HepG2 (cell line): ENCODE results near the gene WDR18. TPM values are rescaled to one million over a fixed set of nuclear protein-coding genes. Genes with fewer than 3 reads are reported as not detected.
A peak's percentile ranks its signal among the peaks of the same experiment; 100 is the strongest.

Source experiments
- ATAC-seq: fragments of 200-7000 bp; cut with Tn5 transposase; 3 replicates; pipeline ENCODE4 v1.9.1; 2020; ENCODE audit warnings: mild to moderate bottlenecking, moderate library complexity
- BruUV-seq: library from RNA; stranded (reverse); fragments of 400-500 nt; replicated peaks from 2 replicates; lab custom pipeline; 2021; lab: Mats Ljungman, UMichigan
- CTCF ChIA-PET: fragments of 300-600 bp; formaldehyde crosslinking; extraction: SDS; loops from one replicate; lab custom pipeline; 2021; ENCODE audit warnings: low total read pairs, inconsistent platforms, low intra/inter-chr PET ratio; lab: Yijun Ruan, JAX
- POLR2A ChIA-PET: fragments of 350-600 bp; sonication (Branson Sonifier 250); formaldehyde crosslinking; loops from one replicate; lab custom pipeline; 2020; ENCODE audit warnings: antibody characterized with exemption, inconsistent platforms; lab: Yijun Ruan, JAX
- DNase-seq: peaks from one replicate; pipeline ENCODE4 v3.0.0-alpha.2; 2015; ENCODE audit warnings: low spot score
- FAIRE-seq: peaks from 3 replicates; lab custom pipeline; 2011; peaks lifted over from hg19 to GRCh38; lab: Jason Lieb, UNC
- H2AFZ ChIP-seq: one replicate; pipeline ENCODE4 v1.6.1; 2011; ENCODE audit warnings: low read length, inconsistent platforms
- H3K27ac ChIP-seq: fragments of 300-600 bp; 3 replicates; pipeline ENCODE4 v1.8.0; 2011; ENCODE audit warnings: mixed run types, mild to moderate bottlenecking, mixed read lengths, low read length, inconsistent platforms; ENCODE audit not compliant: insufficient read depth; ENCODE audit errors: extremely low read length
- H3K27me3 ChIP-seq, 2 experiments: fragments of 200-600 bp in 1 of 2; 2 replicates in 1 of 2; 3 replicates in 1 of 2; pipeline versions ENCODE4 v1.6.0 to v1.8.0; 2011; ENCODE audit warnings: low read length in 2 of 2, mild to moderate bottlenecking in 2 of 2, moderate library complexity in 2 of 2, inconsistent platforms in 1 of 2; ENCODE audit not compliant: insufficient read depth in 2 of 2, control insufficient read depth in 1 of 2
- H3K36me3 ChIP-seq, 2 experiments: fragments of 200-600 bp in 1 of 2; replicated peaks in 1 of 2; 2 replicates in 1 of 2; 3 replicates in 1 of 2; pipeline versions ENCODE4 v1.5.1 to v1.8.0; 2011; ENCODE audit warnings: low read length in 2 of 2, inconsistent platforms in 1 of 2; ENCODE audit not compliant: insufficient read depth in 2 of 2, control insufficient read depth in 1 of 2
- H3K4me1 ChIP-seq: 2 replicates; pipeline ENCODE4 v1.5.1; 2012; ENCODE audit warnings: low read length, inconsistent platforms; ENCODE audit not compliant: insufficient read depth
- H3K4me2 ChIP-seq: 2 replicates; pipeline ENCODE4 v1.6.0; 2011; ENCODE audit warnings: low read depth, low read length, inconsistent platforms
- H3K4me3 ChIP-seq, 3 experiments: fragments of 200-600 bp in 1 of 3; sonication (generic), shearing (Covaris generic) in 1 of 3; replicated peaks in 1 of 3; 2 replicates each; pipeline ENCODE4 v1.5.1; 2011 to 2016; ENCODE audit warnings: low read length in 3 of 3, inconsistent platforms in 2 of 3, low read depth in 2 of 3, mild to moderate bottlenecking in 2 of 3, control low read depth in 1 of 3, mixed read lengths in 1 of 3; ENCODE audit not compliant: insufficient read depth in 1 of 3
- H3K79me2 ChIP-seq: one replicate; pipeline ENCODE4 v1.6.1; 2011; ENCODE audit warnings: low read length, inconsistent platforms; ENCODE audit not compliant: insufficient read depth
- H3K9ac ChIP-seq: 2 replicates; pipeline ENCODE4 v1.6.0; 2011; ENCODE audit warnings: mild to moderate bottlenecking, low read depth, low read length, inconsistent platforms; ENCODE audit not compliant: insufficient read depth
- H3K9me3 ChIP-seq: 2 replicates; pipeline ENCODE4 v1.5.1; 2012; ENCODE audit warnings: mild to moderate bottlenecking, low read length
- H4K20me1 ChIP-seq: 2 replicates; pipeline ENCODE4 v1.6.0; 2011; ENCODE audit warnings: inconsistent platforms, mild to moderate bottlenecking, low read length, moderate library complexity; ENCODE audit not compliant: insufficient read depth
- AKAP8 ChIP-seq: sonication (generic); formaldehyde crosslinking; IDR thresholded peaks from 2 replicates; pipeline ENCODE4 v1.5.1; 2020; ENCODE audit warnings: mild to moderate bottlenecking, missing genetic modification reagents
- ARID2 ChIP-seq: sonication (generic); formaldehyde crosslinking; IDR thresholded peaks from 2 replicates; pipeline ENCODE4 v1.8.1; 2022; ENCODE audit warnings: mild to moderate bottlenecking, missing genetic modification reagents, borderline replicate concordance
- FLYWCH1 ChIP-seq: sonication (generic); formaldehyde crosslinking; IDR thresholded peaks from 2 replicates; pipeline ENCODE4 v1.8.1; 2023; ENCODE audit warnings: mild to moderate bottlenecking, missing genetic modification reagents
- KLF12 ChIP-seq: sonication (generic); formaldehyde crosslinking; IDR thresholded peaks from 2 replicates; pipeline ENCODE4 v1.4.0; 2020; ENCODE audit warnings: missing genetic modification reagents, borderline replicate concordance
- NCOR1 ChIP-seq: fragments of 200-600 bp; sonication (generic); IDR thresholded peaks from 2 replicates; pipeline ENCODE4 v1.7.0; 2017; ENCODE audit warnings: antibody characterized with exemption, low read length, borderline replicate concordance
- RBM22 ChIP-seq: fragments of 200-400 bp; formaldehyde crosslinking; optimal IDR thresholded peaks from 2 replicates; pipeline ENCODE3; 2017; ENCODE audit warnings: mild to moderate bottlenecking, low read length, moderate library complexity
- SMC3 ChIP-seq: IDR thresholded peaks from 2 replicates; pipeline ENCODE4 v1.6.1; 2011; ENCODE audit warnings: low read length, improper control_type of control experiment
- ZBTB21 ChIP-seq: sonication (generic); formaldehyde crosslinking; IDR thresholded peaks from 2 replicates; pipeline ENCODE4 v1.4.0; 2020; ENCODE audit warnings: missing genetic modification reagents
- ZNF280D ChIP-seq: sonication (generic); formaldehyde crosslinking; IDR thresholded peaks from 2 replicates; pipeline ENCODE4 v1.5.1; 2020; ENCODE audit warnings: mild to moderate bottlenecking, missing genetic modification reagents
- ZNF382 ChIP-seq: sonication (generic); formaldehyde crosslinking; IDR thresholded peaks from 2 replicates; pipeline ENCODE4 v1.5.0; 2020; ENCODE audit warnings: missing genetic modification reagents, mild to moderate bottlenecking, borderline replicate concordance
- ZNF687 ChIP-seq: sonication (generic); formaldehyde crosslinking; IDR thresholded peaks from 2 replicates; pipeline ENCODE4 v1.5.1; 2020; ENCODE audit warnings: mild to moderate bottlenecking, missing genetic modification reagents, moderate library complexity
- WGBS: methylation state at CpG from one replicate; pipeline ENCODE4 v1.1.6; 2017; ENCODE audit warnings: low lambda C conversion rate; 5-methylcytosine and 5-hydroxymethylcytosine counted together
- in situ Hi-C: cut with HindIII; loops from 2 replicates; pipeline ENCODE4 v1.10.0; 2017; ENCODE audit warnings: low pct_unique_long_range_greater_than_20kb; ENCODE audit not compliant: extremely low pct_ligation_motif_present
- intact Hi-C: fragments of 100-400 bp; cut with micrococcal nuclease; formaldehyde crosslinking; loops from one replicate; pipeline ENCODE4 v1.10.0; 2022; ENCODE audit not compliant: unreplicated experiment
- polyA plus RNA-seq, 8 experiments: library from polyadenylated mRNA; depleted of rRNA in 3 of 8; stranded (reverse) in 7 of 8; unstranded in 1 of 8; fragments of >200 nt; fragmentation: Illumina TruSeq in 4 of 8; extraction: Trizol in 4 of 8; gene quantifications; 2 replicates each; pipeline versions ENCODE4 v1.2.1 to v1.2.3, GENCODE V29; 2011 to 2016; ENCODE audit warnings: low read depth in 4 of 8, missing spikeins in 1 of 8, mixed read lengths in 1 of 8; ENCODE audit not compliant: insufficient read depth in 1 of 8
- total RNA-seq, 5 experiments: library from RNA; depleted of rRNA; stranded (reverse); fragments of >200 nt; fragmentation: Illumina TruSeq; extraction: Trizol; gene quantifications; 2 replicates each; pipeline ENCODE4 v1.2.3, GENCODE V29; 2016; ENCODE audit warnings: low read depth in 1 of 5
- TF ChIP-seq, protein P1 (sequence below): sonication (generic); formaldehyde crosslinking; IDR thresholded peaks from 2 replicates; pipeline ENCODE4 v1.4.0; 2020; ENCODE audit warnings: mild to moderate bottlenecking, missing genetic modification reagents
- TF ChIP-seq, protein P2 (sequence below): sonication (generic); formaldehyde crosslinking; IDR thresholded peaks from 2 replicates; pipeline ENCODE4 v1.4.0; 2020; ENCODE audit warnings: missing genetic modification reagents

Gene WDR18
- total and polyA plus RNA-seq, 2 of the 13 experiments (the other 11 are each of a cell fraction or from before 2014, with no cell fraction given), result 36.4 to 47.6 TPM

DNA sequence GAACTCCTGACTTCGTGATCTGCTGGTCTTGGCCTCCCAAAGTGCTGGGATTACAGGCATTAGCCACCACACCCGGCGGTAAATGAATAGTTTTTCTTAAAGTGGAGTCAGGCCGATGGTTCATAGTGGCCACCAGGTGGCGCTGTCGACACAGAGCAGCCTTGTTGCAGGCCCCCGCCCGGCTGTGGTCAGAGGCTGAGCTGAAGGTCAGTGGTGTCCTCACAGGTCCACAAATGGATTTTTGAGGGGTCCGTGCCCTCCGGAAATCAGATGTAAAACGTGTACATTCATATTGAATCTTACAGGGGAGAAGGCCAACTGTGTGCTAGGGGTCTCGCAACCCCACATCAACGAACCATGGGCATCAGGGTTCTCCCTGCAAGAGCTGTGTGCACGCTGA, 13.4 kb upstream of the WDR18 start:
- over 99% methylated on average over 12 of the region's 14 CpGs for WGBS
- peaks cover 32 to 44% of the 10 kb centered on the region in 2 experiments for H3K36me3 ChIP-seq
- peak; percentile 13; the same call in 1 of the 3 replicates for ATAC-seq
- peak; percentile 34; the same call in 1 of the 2 replicates for TF ChIP-seq KLF12 (CRISPR knock-in tag)
- TF ChIP-seq FLYWCH1 (CRISPR knock-in tag), result no peak
- TF ChIP-seq ZBTB21 (CRISPR knock-in tag), result no peak
- 0 out of 2 replicates have a peak, but pooled peaks have one; percentile 35 for TF ChIP-seq AKAP8 (CRISPR knock-in tag)
- TF ChIP-seq, protein P1, sequence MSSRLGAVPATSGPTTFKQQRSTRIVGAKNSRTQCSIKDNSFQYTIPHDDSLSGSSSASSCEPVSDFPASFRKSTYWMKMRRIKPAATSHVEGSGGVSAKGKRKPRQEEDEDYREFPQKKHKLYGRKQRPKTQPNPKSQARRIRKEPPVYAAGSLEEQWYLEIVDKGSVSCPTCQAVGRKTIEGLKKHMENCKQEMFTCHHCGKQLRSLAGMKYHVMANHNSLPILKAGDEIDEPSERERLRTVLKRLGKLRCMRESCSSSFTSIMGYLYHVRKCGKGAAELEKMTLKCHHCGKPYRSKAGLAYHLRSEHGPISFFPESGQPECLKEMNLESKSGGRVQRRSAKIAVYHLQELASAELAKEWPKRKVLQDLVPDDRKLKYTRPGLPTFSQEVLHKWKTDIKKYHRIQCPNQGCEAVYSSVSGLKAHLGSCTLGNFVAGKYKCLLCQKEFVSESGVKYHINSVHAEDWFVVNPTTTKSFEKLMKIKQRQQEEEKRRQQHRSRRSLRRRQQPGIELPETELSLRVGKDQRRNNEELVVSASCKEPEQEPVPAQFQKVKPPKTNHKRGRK (CRISPR knock-in tag), result no peak
- TF ChIP-seq ZNF687 (CRISPR knock-in tag), result peak; percentile 51
- no peak for TF ChIP-seq NCOR1
- peak; percentile 82 for TF ChIP-seq RBM22
- TF ChIP-seq ZNF382 (CRISPR knock-in tag), result no peak
- TF ChIP-seq ZNF280D (CRISPR knock-in tag), result peak; percentile 84; the same call in 1 of the 2 replicates
- 0 out of 2 replicates have a peak, but pooled peaks have one; percentile 19 for TF ChIP-seq SMC3
- TF ChIP-seq, protein P2, sequence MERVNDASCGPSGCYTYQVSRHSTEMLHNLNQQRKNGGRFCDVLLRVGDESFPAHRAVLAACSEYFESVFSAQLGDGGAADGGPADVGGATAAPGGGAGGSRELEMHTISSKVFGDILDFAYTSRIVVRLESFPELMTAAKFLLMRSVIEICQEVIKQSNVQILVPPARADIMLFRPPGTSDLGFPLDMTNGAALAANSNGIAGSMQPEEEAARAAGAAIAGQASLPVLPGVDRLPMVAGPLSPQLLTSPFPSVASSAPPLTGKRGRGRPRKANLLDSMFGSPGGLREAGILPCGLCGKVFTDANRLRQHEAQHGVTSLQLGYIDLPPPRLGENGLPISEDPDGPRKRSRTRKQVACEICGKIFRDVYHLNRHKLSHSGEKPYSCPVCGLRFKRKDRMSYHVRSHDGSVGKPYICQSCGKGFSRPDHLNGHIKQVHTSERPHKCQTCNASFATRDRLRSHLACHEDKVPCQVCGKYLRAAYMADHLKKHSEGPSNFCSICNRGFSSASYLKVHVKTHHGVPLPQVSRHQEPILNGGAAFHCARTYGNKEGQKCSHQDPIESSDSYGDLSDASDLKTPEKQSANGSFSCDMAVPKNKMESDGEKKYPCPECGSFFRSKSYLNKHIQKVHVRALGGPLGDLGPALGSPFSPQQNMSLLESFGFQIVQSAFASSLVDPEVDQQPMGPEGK (CRISPR knock-in tag), result 0 out of 2 replicates have a peak, but pooled peaks have one; percentile 27
- TF ChIP-seq ARID2 (CRISPR knock-in tag), result no peak

More for the DNA sequence above, 13.4 kb upstream of the WDR18 start:
- intact Hi-C loops (no loop called here), in situ Hi-C loops (no loop called here)
- BruUV-seq, result no TSS peak
- H2AFZ ChIP-seq, result no peak overlapping the region
- no peak overlapping the region for H3K4me2 ChIP-seq
- no peak for DNase-seq
- no peaks in the 10 kb centered on the region for H3K79me2 ChIP-seq
- CTCF ChIA-PET, result interaction anchor here (1.3 kb wide), 1 partner anchor 12 kb away, joined by 7 read pairs; no protein-coding TSS in a partner anchor
- POLR2A ChIA-PET, result interaction anchor here (0.7 to 1.5 kb wide), 7 partner anchors 9 to 46 kb away, joined by 3 to 6 read pairs (median 4); no protein-coding TSS in a partner anchor
- H3K4me1 ChIP-seq, result no peaks in the 10 kb centered on the region
- H4K20me1 ChIP-seq, result no peaks in the 10 kb centered on the region
- no peak overlapping the region for H3K4me3 ChIP-seq
- H3K9ac ChIP-seq, result no peak overlapping the region
- H3K9me3 ChIP-seq, result no peaks in the 10 kb centered on the region
- H3K27ac ChIP-seq, result no peak overlapping the region
- H3K27me3 ChIP-seq, result no peaks in the 10 kb centered on the region
- no peak for FAIRE-seq
